Neuronal stem cell (in vitro differentiated cells): ENCODE results near the gene C6orf47.
A peak's percentile ranks its signal among the peaks of the same experiment; 100 is the strongest.

Experiments used
- DNase-seq: peaks from one replicate; pipeline ENCODE4 v3.0.0-alpha.2; 2013; ENCODE audit warnings: low spot score
- H2AFZ ChIP-seq: one replicate; pipeline ENCODE4 v1.6.1; 2013; ENCODE audit warnings: mild to moderate bottlenecking, low read length, inconsistent platforms
- H2AK5ac ChIP-seq: 2 replicates; pipeline ENCODE4 v1.6.1; 2013; ENCODE audit warnings: low read depth, mild to moderate bottlenecking, inconsistent platforms, low read length, moderate library complexity, mixed read lengths
- H2BK120ac ChIP-seq: 2 replicates; pipeline ENCODE4 v1.6.1; 2013; ENCODE audit warnings: low read depth, mild to moderate bottlenecking, inconsistent platforms, low read length, moderate library complexity, mixed read lengths
- H2BK12ac ChIP-seq: one replicate; pipeline ENCODE4 v1.6.1; 2013; ENCODE audit warnings: low read length, inconsistent platforms
- H2BK15ac ChIP-seq: 2 replicates; pipeline ENCODE4 v1.6.1; 2013; ENCODE audit warnings: mild to moderate bottlenecking, low read length, inconsistent platforms, mixed read lengths
- H2BK5ac ChIP-seq: one replicate; pipeline ENCODE4 v1.6.1; 2013; ENCODE audit warnings: inconsistent platforms, mild to moderate bottlenecking, low read length, moderate library complexity
- H3K14ac ChIP-seq: one replicate; pipeline ENCODE4 v1.6.1; 2013; ENCODE audit warnings: low read length, inconsistent platforms
- H3K18ac ChIP-seq: 2 replicates; pipeline ENCODE4 v1.6.1; 2013; ENCODE audit warnings: low read length, inconsistent platforms
- H3K23ac ChIP-seq: 2 replicates; pipeline ENCODE4 v1.6.1; 2013; ENCODE audit warnings: low read depth, mild to moderate bottlenecking, mixed read lengths, low read length, inconsistent platforms; ENCODE audit not compliant: poor library complexity
- H3K27ac ChIP-seq: replicated peaks from 3 replicates; pipeline ENCODE4 v1.5.1; 2013; ENCODE audit warnings: low read length, inconsistent platforms
- H3K27me3 ChIP-seq, 3 experiments: 2 replicates each; pipeline ENCODE4 v1.6.1; 2013; ENCODE audit warnings: low read length in 3 of 3, mild to moderate bottlenecking in 2 of 3, inconsistent platforms in 1 of 3, low read depth in 1 of 3, mixed read lengths in 1 of 3, moderate library complexity in 1 of 3; ENCODE audit not compliant: control insufficient read depth in 3 of 3, insufficient read depth in 3 of 3
- H3K36me3 ChIP-seq, 2 donors: replicated peaks in 1 of 2; 2 replicates each; pipeline ENCODE4 v1.6.1; 2013; ENCODE audit warnings: low read length in 2 of 2; ENCODE audit not compliant: control insufficient read depth in 2 of 2, insufficient read depth in 2 of 2
- H3K4ac ChIP-seq: 2 replicates; pipeline ENCODE4 v1.6.1; 2013; ENCODE audit warnings: inconsistent platforms, mild to moderate bottlenecking, low read length, moderate library complexity
- H3K4me1 ChIP-seq, 2 donors: 1 replicate in 1 of 2; 2 replicates in 1 of 2; pipeline ENCODE4 v1.6.1; 2013; ENCODE audit warnings: low read length in 2 of 2, low read depth in 1 of 2; ENCODE audit not compliant: control insufficient read depth in 2 of 2, insufficient read depth in 1 of 2
- H3K4me2 ChIP-seq: one replicate; pipeline ENCODE4 v1.6.1; 2013; ENCODE audit warnings: mild to moderate bottlenecking, low read length, inconsistent platforms; ENCODE audit not compliant: insufficient read depth, poor library complexity, severe bottlenecking
- H3K4me3 ChIP-seq, 2 donors: 2 replicates each; pipeline ENCODE4 v1.5.1; 2013; ENCODE audit warnings: low read length in 2 of 2, mild to moderate bottlenecking in 2 of 2, inconsistent platforms in 1 of 2, moderate library complexity in 1 of 2
- H3K79me1 ChIP-seq: one replicate; pipeline ENCODE4 v1.6.1; 2013; ENCODE audit warnings: low read depth, mild to moderate bottlenecking, inconsistent platforms, low read length, moderate library complexity
- H3K9ac ChIP-seq: one replicate; pipeline ENCODE4 v1.6.1; 2013; ENCODE audit warnings: mild to moderate bottlenecking, low read depth, low read length, inconsistent platforms; ENCODE audit not compliant: poor library complexity
- H3K9me3 ChIP-seq, 2 donors: replicated peaks in 1 of 2; 2 replicates each; pipeline versions ENCODE3 to v1.6.1; 2013; ENCODE audit warnings: low read length in 2 of 2, mild to moderate bottlenecking in 2 of 2, inconsistent platforms in 1 of 2, low read depth in 1 of 2, mixed read lengths in 1 of 2, moderate library complexity in 1 of 2; ENCODE audit not compliant: control insufficient read depth in 2 of 2, insufficient read depth in 1 of 2
- H4K8ac ChIP-seq: one replicate; pipeline ENCODE4 v1.6.1; 2013; ENCODE audit warnings: low read depth, mild to moderate bottlenecking, inconsistent platforms, low read length, moderate library complexity
- H4K91ac ChIP-seq: one replicate; pipeline ENCODE4 v1.6.1; 2013; ENCODE audit warnings: low read length, low read depth, mild to moderate bottlenecking, inconsistent platforms; ENCODE audit not compliant: poor library complexity
- WGBS, 2 donors: extraction: QIAGEN DNeasy Blood & Tissue Kit; methylation state at CpG; one replicate each; pipeline ENCODE4 v1.1.7; 2013; ENCODE audit warnings: missing lambda C conversion rate in 2 of 2, mixed read lengths in 1 of 2; ENCODE audit not compliant: insufficient read length in 2 of 2, insufficient replicate concordance in 1 of 2; ENCODE audit errors: extremely low coverage in 2 of 2; 5-methylcytosine and 5-hydroxymethylcytosine counted together

The C6orf47 gene

GRCh38 chr6:31701666-31702404, 41.3 kb upstream of the C6orf47 start:
- Histone ChIP-seq H2AK5ac (no peak overlapping the region), H3K9me3 (no peaks in the 10 kb centered on the region), H4K91ac (no peak overlapping the region), H2BK120ac (no peak overlapping the region), H3K27ac (no peak overlapping the region), H2BK5ac (no peak overlapping the region), H2BK15ac (no peak overlapping the region), H3K9ac (peak overlapping the region; percentile 78), H3K79me1 (peaks cover 3% of the 10 kb centered on the region), H2BK12ac (no peak overlapping the region), H3K14ac (no peak overlapping the region), H4K8ac (no peak overlapping the region), H3K27me3 (no peaks in the 10 kb centered on the region), H3K36me3 (peaks cover 8 to 45% of the 10 kb centered on the region in 2 donors), H3K4me3 (peak overlapping the region; percentile 77 to 88), H2AFZ (peak overlapping the region; percentile 88), H3K18ac (no peak overlapping the region), H3K23ac (peak overlapping the region; percentile 6), H3K4ac (no peak overlapping the region), H3K4me1 (peaks cover 6 to 7% of the 10 kb centered on the region in 2 donors), H3K4me2 (peak overlapping the region; percentile 75)
- no peak for DNase-seq
- WGBS, 2 donors: no CpG with 5 or more reads among the region's 7 CpGs

- Histone ChIP-seq H3K4me1 (peaks cover 6 to 7% of the 10 kb centered on the region in 2 donors), H3K9ac (no peak overlapping the region), H2BK120ac (no peak overlapping the region), H2BK12ac (no peak overlapping the region), H3K23ac (no peak overlapping the region), H3K4ac (no peak overlapping the region), H2BK5ac (no peak overlapping the region), H3K27ac (no peak overlapping the region), H4K8ac (no peak overlapping the region), H3K4me2 (no peak overlapping the region), H3K27me3 (no peaks in the 10 kb centered on the region), H3K14ac (no peak overlapping the region), H3K4me3 (peak overlapping the region in 1 of 2 donors; percentile 14), H3K36me3 (peaks cover 12 to 54% of the 10 kb centered on the region in 2 donors), H2AFZ (no peak overlapping the region), H3K79me1 (peaks cover 3% of the 10 kb centered on the region), H4K91ac (no peak overlapping the region), H3K9me3 (no peaks in the 10 kb centered on the region), H2BK15ac (no peak overlapping the region), H3K18ac (no peak overlapping the region), H2AK5ac (no peak overlapping the region)
- WGBS, 2 donors: no CpG with 5 or more reads among the region's 5 CpGs
- no peak for DNase-seq
Measured at GRCh38 chr6:31700740-31701401, 40.3 kb upstream of the C6orf47 start.

GRCh38 chr6:31697555-31697954, 37.0 kb upstream of the C6orf47 start:
- Histone ChIP-seq H3K4me1 (peaks cover 6 to 7% of the 10 kb centered on the region in 2 donors), H3K9ac (no peak overlapping the region), H2AFZ (no peak overlapping the region), H2AK5ac (no peak overlapping the region), H3K27ac (no peak overlapping the region), H2BK15ac (no peak overlapping the region), H3K27me3 (no peaks in the 10 kb centered on the region), H3K9me3 (no peaks in the 10 kb centered on the region), H3K23ac (no peak overlapping the region), H2BK5ac (no peak overlapping the region), H2BK12ac (no peak overlapping the region), H4K91ac (no peak overlapping the region), H2BK120ac (no peak overlapping the region), H4K8ac (no peak overlapping the region), H3K18ac (no peak overlapping the region), H3K4ac (no peak overlapping the region), H3K36me3 (peaks cover 22 to 85% of the 10 kb centered on the region in 2 donors), H3K4me3 (peak overlapping the region in 1 of 2 donors; percentile 17), H3K79me1 (peaks cover 3% of the 10 kb centered on the region), H3K14ac (no peak overlapping the region), H3K4me2 (no peak overlapping the region)
- WGBS, 2 donors: no CpG with 5 or more reads among the region's 3 CpGs
- DNase-seq: no peak

GRCh38 chr6:31693535-31693934, 33.0 kb upstream of the C6orf47 start:
- no CpG with 5 or more reads among the region's 6 CpGs for WGBS, 2 donors
- H2BK5ac ChIP-seq: no peak overlapping the region
- H3K36me3 ChIP-seq: peaks cover 41 to 94% of the 10 kb centered on the region in 2 donors

More at GRCh38 chr6:31693535-31693934, 33.0 kb upstream of the C6orf47 start:
- no peak overlapping the region for H4K91ac ChIP-seq
- H2AK5ac ChIP-seq: no peak overlapping the region
- H3K23ac ChIP-seq: no peak overlapping the region
- H2AFZ ChIP-seq: no peak overlapping the region
- H3K79me1 ChIP-seq: no peaks in the 10 kb centered on the region
- no peaks in the 10 kb centered on the region for H3K27me3 ChIP-seq
- no peak overlapping the region for H2BK120ac ChIP-seq
- no peak overlapping the region for H2BK12ac ChIP-seq
- no peak overlapping the region for H3K4me2 ChIP-seq
- no peak for DNase-seq
- H3K9me3 ChIP-seq: no peaks in the 10 kb centered on the region
- no peak overlapping the region for H3K4ac ChIP-seq
- peaks cover 0 to 2% of the 10 kb centered on the region in 2 donors for H3K4me1 ChIP-seq
- no peak overlapping the region for H4K8ac ChIP-seq
- H2BK15ac ChIP-seq: no peak overlapping the region
- H3K27ac ChIP-seq: no peak overlapping the region
- H3K14ac ChIP-seq: no peak overlapping the region
- no peak overlapping the region for H3K9ac ChIP-seq
- H3K18ac ChIP-seq: no peak overlapping the region
- H3K4me3 ChIP-seq: peak overlapping the region in 1 of 2 donors; percentile 16
